K562 (cell line): Measurements from ENCODE around the gene CDYL. TPM values are rescaled to one million over a fixed set of nuclear protein-coding genes. Genes with fewer than 3 reads are reported as not detected.

Experiments used
- ATAC-seq: fragments of 200-7000 bp; cut with Tn5 transposase; 3 replicates; pipeline ENCODE4 v1.9.1; 2020; ENCODE audit warnings: moderate library complexity
- BruUV-seq: library from RNA; stranded (reverse); fragments of 400-500 nt; replicated peaks from 2 replicates; lab custom pipeline; 2021; lab: Mats Ljungman, UMichigan
- CTCF ChIA-PET: fragments of 300-600 bp; formaldehyde crosslinking; extraction: SDS; loops from one replicate; lab custom pipeline; 2021; ENCODE audit warnings: low intra/inter-chr PET ratio; lab: Yijun Ruan, JAX
- POLR2A ChIA-PET: fragments of 300-600, 350-650 bp; sonication (Branson Sonifier 250); formaldehyde crosslinking; extraction: SDS; loops from one replicate; lab custom pipeline; 2021; ENCODE audit warnings: antibody characterized with exemption, inconsistent platforms; lab: Yijun Ruan, JAX
- DNase-seq, 4 experiments: peaks; one replicate each; pipeline versions ENCODE4 v3.0.0 to v3.0.0-alpha.2; 2011 to 2018; ENCODE audit warnings: low spot score in 3 of 4, mixed read lengths in 3 of 4; ENCODE audit errors: extremely low read depth in 1 of 4
- FAIRE-seq: peaks from 2 replicates; lab custom pipeline; 2011; peaks lifted over from hg19 to GRCh38; lab: Jason Lieb, UNC
- H2AFZ ChIP-seq: 2 replicates; pipeline ENCODE4 v1.6.0; 2011; ENCODE audit warnings: low read depth, low read length, control low read depth, inconsistent platforms
- H3K27ac ChIP-seq: fragments of 200-600 bp; 3 replicates; pipeline ENCODE4 v1.8.0; 2011; ENCODE audit warnings: low read depth, mild to moderate bottlenecking, control low read depth, inconsistent platforms, low read length, moderate library complexity, mixed read lengths; ENCODE audit errors: extremely low read depth
- H3K27me3 ChIP-seq, 2 experiments: fragments of 300-600 bp in 1 of 2; 2 replicates in 1 of 2; 3 replicates in 1 of 2; pipeline versions ENCODE4 v1.6.0 to v1.8.0; 2011; ENCODE audit warnings: inconsistent platforms in 2 of 2, low read length in 2 of 2, mild to moderate bottlenecking in 1 of 2, mixed read lengths in 1 of 2, moderate library complexity in 1 of 2; ENCODE audit not compliant: control insufficient read depth in 2 of 2, insufficient read depth in 2 of 2
- H3K36me3 ChIP-seq: fragments of 300-600 bp; 3 replicates; pipeline ENCODE4 v1.8.0; 2011; ENCODE audit warnings: mild to moderate bottlenecking, low read length, inconsistent platforms; ENCODE audit not compliant: control insufficient read depth, insufficient read depth
- H3K4me1 ChIP-seq, 2 experiments: fragments of 200-600 bp in 1 of 2; replicated peaks in 1 of 2; 2 replicates in 1 of 2; 3 replicates in 1 of 2; pipeline versions ENCODE4 v1.5.1 to v1.8.0; 2011; ENCODE audit warnings: inconsistent platforms in 2 of 2, low read length in 2 of 2, mild to moderate bottlenecking in 1 of 2, mixed read lengths in 1 of 2, moderate library complexity in 1 of 2; ENCODE audit not compliant: control insufficient read depth in 2 of 2, insufficient read depth in 2 of 2
- H3K4me2 ChIP-seq: 2 replicates; pipeline ENCODE4 v1.6.1; 2011; ENCODE audit warnings: low read length, control low read depth, inconsistent platforms, mixed read lengths; ENCODE audit not compliant: insufficient read depth
- H3K4me3 ChIP-seq: fragments of 200-600 bp; sonication (generic), shearing (Covaris generic); 2 replicates; pipeline ENCODE4 v1.5.1; 2016; ENCODE audit warnings: control low read depth, inconsistent platforms
- H3K79me2 ChIP-seq: fragments of 200-600 bp; 3 replicates; pipeline ENCODE4 v1.8.0; 2011; ENCODE audit warnings: low read length, inconsistent platforms; ENCODE audit not compliant: control insufficient read depth, insufficient read depth
- H3K9ac ChIP-seq, 2 experiments: 2 replicates each; pipeline versions ENCODE4 v1.6.0 to v1.6.1; 2011; ENCODE audit warnings: low read depth in 2 of 2, low read length in 2 of 2, control low read depth in 1 of 2, inconsistent platforms in 1 of 2, mild to moderate bottlenecking in 1 of 2, mixed read lengths in 1 of 2; ENCODE audit not compliant: insufficient read depth in 1 of 2
- H3K9me1 ChIP-seq: one replicate; pipeline ENCODE4 v1.6.0; 2011; ENCODE audit warnings: inconsistent platforms, mild to moderate bottlenecking, low read length, moderate library complexity; ENCODE audit not compliant: control insufficient read depth, insufficient read depth
- H3K9me3 ChIP-seq: replicated peaks from 2 replicates; pipeline ENCODE4 v1.5.1; 2011; ENCODE audit warnings: low read depth, low read length, inconsistent platforms; ENCODE audit not compliant: control insufficient read depth, insufficient read depth
- H4K20me1 ChIP-seq: replicated peaks from 2 replicates; pipeline ENCODE4 v1.6.1; 2011; ENCODE audit warnings: low read length, inconsistent platforms, mixed read lengths; ENCODE audit not compliant: control insufficient read depth, insufficient read depth
- NFE2L1 ChIP-seq: fragments of 450-650 bp; IDR thresholded peaks from 2 replicates; pipeline ENCODE4 v1.6.1; 2016; ENCODE audit warnings: missing genetic modification characterization, low read depth, mild to moderate bottlenecking, missing compliant biosample characterization, moderate library complexity, borderline replicate concordance
- PRMT5 ChIP-seq: sonication (generic); formaldehyde crosslinking; IDR thresholded peaks from 2 replicates; pipeline ENCODE4 v1.5.0; 2020; ENCODE audit warnings: missing genetic modification reagents
- XRCC5 ChIP-seq: fragments of 200-400 bp; formaldehyde crosslinking; IDR thresholded peaks from 2 replicates; pipeline ENCODE4 v1.6.1; 2017; ENCODE audit warnings: low read depth, mild to moderate bottlenecking, low read length
- ZBTB8A ChIP-seq: fragments of 450-650 bp; IDR thresholded peaks from 2 replicates; pipeline ENCODE4 v1.6.1; 2018; ENCODE audit warnings: mild to moderate bottlenecking, moderate library complexity; ENCODE audit not compliant: partially characterized antibody
- ZNF224 ChIP-seq: sonication (generic); formaldehyde crosslinking; IDR thresholded peaks from 2 replicates; pipeline ENCODE4 v1.8.0; 2022; ENCODE audit warnings: mild to moderate bottlenecking, missing genetic modification reagents
- ZNF24 ChIP-seq: fragments of 450-650 bp; IDR thresholded peaks from 2 replicates; pipeline ENCODE4 v1.6.1; 2016
- WGBS: fragments of 100-300 bp; shearing (Covaris generic); methylation state at CpG from one replicate; pipeline ENCODE4 v1.1.6; 2016; ENCODE audit warnings: low coverage, mixed read lengths; ENCODE audit not compliant: insufficient coverage; ENCODE audit errors: missing lambda C conversion rate; 5-methylcytosine and 5-hydroxymethylcytosine counted together
- in situ Hi-C: fragments of 300-500 bp; cut with MboI; formaldehyde crosslinking; loops from 4 replicates; pipeline ENCODE4 v1.15.0; 2018; ENCODE audit warnings: inconsistent platforms, mixed read lengths
- intact Hi-C: fragments of 100-400 bp; cut with micrococcal nuclease; formaldehyde crosslinking; loops from 2 replicates; pipeline ENCODE4 v1.14.2; 2022
- polyA plus RNA-seq, 8 experiments: library from polyadenylated mRNA; depleted of rRNA in 4 of 8; stranded (reverse) in 5 of 8; unstranded in 3 of 8; fragments of >200 nt; fragmentation: Nextera tagmentation in 2 of 8; fragmentation: Illumina TruSeq in 1 of 8; extraction: Ambion mirVana in 2 of 8; extraction: Trizol in 1 of 8; gene quantifications; 2 replicates each; pipeline versions ENCODE4 v1.2.1 to v1.2.3, GENCODE V29; 2011 to 2014; ENCODE audit warnings: inconsistent platforms in 1 of 8, missing spikeins in 1 of 8
- total RNA-seq, 7 experiments: library from RNA; depleted of rRNA in 6 of 7; stranded (reverse); fragments of >200 nt in 6 of 7; fragmentation: Illumina TruSeq in 2 of 7; extraction: Trizol in 2 of 7; gene quantifications; 2 replicates each; pipeline versions ENCODE4 v1.2.1 to v1.2.3, GENCODE V29; 2011 to 2021; ENCODE audit warnings: low replicate concordance in 1 of 7
- TF ChIP-seq, protein P1 (sequence below): fragments of 450-650 bp; IDR thresholded peaks from 2 replicates; pipeline ENCODE4 v1.6.1; 2017; ENCODE audit warnings: antibody characterized with exemption

CDYL gene
- total and polyA plus RNA-seq, 9 of the 15 experiments (the other 6 are each of a cell fraction or from before 2014, with no cell fraction given): 8.1 to 45.8 (median 40.8) TPM

GRCh38 chr6:4802312-4802935, 26.2 kb downstream of the CDYL start:
- peaks cover 6% of the 10 kb centered on the region for H3K9me1 ChIP-seq
- no peak overlapping the region for H3K27ac ChIP-seq
- H4K20me1 ChIP-seq: peaks cover 35% of the 10 kb centered on the region
- DNase-seq (no peak), FAIRE-seq (no peak), ATAC-seq (no peak)
- in situ Hi-C loops (no loop called here), intact Hi-C loops (no loop called here)
- peaks cover 12 to 14% of the 10 kb centered on the region in 2 experiments; a peak in 4 of 5 replicates for H3K4me1 ChIP-seq
- ChIA-PET POLR2A (interaction anchor here (0.5 to 2.4 kb wide), 7 partner anchors 8 to 109 kb away, joined by 3 to 9 read pairs (median 4); no protein-coding TSS in a partner anchor), CTCF (no interaction called here)
- no peak overlapping the region for H2AFZ ChIP-seq
- H3K4me3 ChIP-seq: no peak overlapping the region
- TF ChIP-seq NFE2L1 (tag) (no peak), ZNF24 (no peak), ZNF224 (no peak), ZBTB8A (no peak), XRCC5 (no peak), PRMT5 (CRISPR knock-in tag) (no peak)
- TF ChIP-seq, protein P1, sequence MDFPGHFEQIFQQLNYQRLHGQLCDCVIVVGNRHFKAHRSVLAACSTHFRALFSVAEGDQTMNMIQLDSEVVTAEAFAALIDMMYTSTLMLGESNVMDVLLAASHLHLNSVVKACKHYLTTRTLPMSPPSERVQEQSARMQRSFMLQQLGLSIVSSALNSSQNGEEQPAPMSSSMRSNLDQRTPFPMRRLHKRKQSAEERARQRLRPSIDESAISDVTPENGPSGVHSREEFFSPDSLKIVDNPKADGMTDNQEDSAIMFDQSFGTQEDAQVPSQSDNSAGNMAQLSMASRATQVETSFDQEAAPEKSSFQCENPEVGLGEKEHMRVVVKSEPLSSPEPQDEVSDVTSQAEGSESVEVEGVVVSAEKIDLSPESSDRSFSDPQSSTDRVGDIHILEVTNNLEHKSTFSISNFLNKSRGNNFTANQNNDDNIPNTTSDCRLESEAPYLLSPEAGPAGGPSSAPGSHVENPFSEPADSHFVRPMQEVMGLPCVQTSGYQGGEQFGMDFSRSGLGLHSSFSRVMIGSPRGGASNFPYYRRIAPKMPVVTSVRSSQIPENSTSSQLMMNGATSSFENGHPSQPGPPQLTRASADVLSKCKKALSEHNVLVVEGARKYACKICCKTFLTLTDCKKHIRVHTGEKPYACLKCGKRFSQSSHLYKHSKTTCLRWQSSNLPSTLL: no peak
- peaks cover 99% of the 10 kb centered on the region for H3K79me2 ChIP-seq
- no TSS peak for BruUV-seq
- no peak overlapping the region for H3K9ac ChIP-seq
- 84% methylated on average over 4 of the region's 4 CpGs for WGBS
- H3K4me2 ChIP-seq: no peak overlapping the region
- H3K36me3 ChIP-seq: 0 out of 3 replicates have a peak, but pooled peaks cover 2% of the 10 kb centered on the region
- H3K9me3 ChIP-seq: no peaks in the 10 kb centered on the region
- no peaks in the 10 kb centered on the region for H3K27me3 ChIP-seq
